H1 (cell line): Measurements from ENCODE around the gene LRTM2. TPM values are rescaled to one million over a fixed set of nuclear protein-coding genes. Genes with fewer than 3 reads are reported as not detected.

Source experiments
- EGR1 ChIP-seq: IDR thresholded peaks from 2 replicates; pipeline ENCODE4 v1.6.1; 2011; ENCODE audit warnings: low read depth, low read length, borderline replicate concordance
- EP300 ChIP-seq, 2 experiments: IDR thresholded peaks; 1 replicate in 1 of 2; 2 replicates in 1 of 2; pipeline ENCODE4 v1.6.1; 2011 to 2012; ENCODE audit warnings: low read depth in 2 of 2, low read length in 2 of 2, mild to moderate bottlenecking in 2 of 2, borderline replicate concordance in 1 of 2, inconsistent platforms in 1 of 2, moderate library complexity in 1 of 2
- EZH2 ChIP-seq: fragments of 200-600 bp; sonication (generic); IDR thresholded peaks from 2 replicates; pipeline ENCODE4 v1.7.1; 2012; ENCODE audit warnings: low read depth, mild to moderate bottlenecking, moderate library complexity, low read length, inconsistent platforms; ENCODE audit not compliant: severe bottlenecking
- POU5F1 ChIP-seq: IDR thresholded peaks from 2 replicates; pipeline ENCODE4 v1.6.1; 2011; ENCODE audit warnings: low read depth, mild to moderate bottlenecking, low read length, moderate library complexity
- RNF2 ChIP-seq: fragments of 200-900, 300-1000 bp; sonication (generic); IDR thresholded peaks from 2 replicates; pipeline ENCODE4 v1.7.1; 2016; ENCODE audit warnings: borderline replicate concordance, low read depth, mild to moderate bottlenecking, antibody characterized with exemption, low read length; ENCODE audit not compliant: poor library complexity, severe bottlenecking; ENCODE audit errors: missing control alignments
- SP4 ChIP-seq: IDR thresholded peaks from 2 replicates; pipeline ENCODE4 v1.6.1; 2012; ENCODE audit warnings: low read length, inconsistent platforms
- TAF7 ChIP-seq: optimal IDR thresholded peaks from 2 replicates; pipeline ENCODE3; 2011; ENCODE audit warnings: low read depth, mild to moderate bottlenecking, inconsistent platforms, low read length, moderate library complexity, borderline replicate concordance
- polyA plus RNA-seq, 7 experiments: library from polyadenylated mRNA; depleted of rRNA in 3 of 7; stranded (reverse) in 5 of 7; unstranded in 2 of 7; fragments of >200 nt in 5 of 7; fragments of 200-250 nt in 2 of 7; gene quantifications; 1 replicate in 5 of 7; 2 replicates in 1 of 7; 4 replicates in 1 of 7; pipeline versions ENCODE4 v1.2.1 to v1.2.3, GENCODE V29; 2011 to 2013; ENCODE audit warnings: missing spikeins in 2 of 7, mixed read lengths in 2 of 7
- total RNA-seq: library from RNA; stranded (reverse); fragmentation: NEBNext Ultra II Directional; extraction: Animal tissue kit (Norgen Biotek cat#: 25700); gene quantifications from 2 replicates; pipeline ENCODE4 v1.2.1, GENCODE V29; 2021

Gene LRTM2
- total and polyA plus RNA-seq, 2 of the 8 experiments (the other 6 are each of a cell fraction or from before 2014, with no cell fraction given), result 0.06 TPM; not detected in 1

DNA sequence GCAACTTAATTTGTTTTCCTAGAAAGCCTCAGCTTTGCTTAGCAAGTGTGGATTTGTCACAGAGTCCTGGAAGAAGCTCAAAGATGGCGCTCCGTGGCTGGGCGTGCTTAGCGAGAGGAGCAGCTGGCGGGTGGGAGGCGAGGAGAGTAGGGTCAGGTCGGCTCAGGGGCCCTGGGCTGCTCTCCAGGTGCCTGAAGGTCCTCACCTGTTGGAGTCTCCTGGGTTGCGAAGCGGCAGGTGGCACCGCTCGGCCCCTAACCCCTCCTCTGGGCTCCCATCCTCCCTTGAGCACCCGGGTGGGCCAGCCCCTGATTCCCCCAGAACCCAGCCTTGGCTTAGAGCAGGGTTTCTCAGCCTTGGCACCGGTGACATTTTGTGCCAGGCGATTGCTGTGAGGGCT lies 25.1 kb downstream of the LRTM2 start (continued):
- TF ChIP-seq RNF2 (no peak), EZH2 (no peak), POU5F1 (no peak), SP4 (no peak), EGR1 (no peak), EP300 (IDR thresholded peaks at IDR 0.05; ENCODE audit: borderline replicate concordance in 1 of 2, low read depth in 2 of 2, low read length in 2 of 2) (no peak), TAF7 (no peak)
